GM21528 (cell line): Measurements from ENCODE around the gene RPL36A.

Experiments used
- ATAC-seq: cut with Tn5 transposase; IDR thresholded peaks from one replicate; pipeline ENCODE4 v1.9.1; 2021; ENCODE audit warnings: mild to moderate bottlenecking, moderate library complexity; ENCODE audit not compliant: unreplicated experiment, low FRiP score

Gene RPL36A

DNA sequence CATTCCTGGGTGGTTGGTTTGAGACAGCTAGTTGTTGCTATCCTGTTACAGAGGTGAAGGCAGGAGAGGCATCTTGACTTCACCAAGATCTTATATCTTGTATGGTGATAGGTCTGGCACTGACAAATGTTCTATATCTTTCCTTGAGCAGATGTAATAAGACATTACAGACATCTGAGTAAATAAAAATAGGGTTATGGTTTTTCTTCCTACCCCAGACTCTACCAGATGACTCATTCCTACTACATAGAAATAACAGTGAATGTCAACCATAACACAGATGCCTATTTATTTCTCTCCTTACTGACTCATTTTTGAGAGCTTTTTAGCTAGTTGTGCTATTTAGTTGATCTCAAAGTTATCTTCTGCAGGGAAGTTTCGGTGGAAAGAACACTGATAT lies 39.1 kb downstream of the RPL36A start:
- peak; percentile 58 for ATAC-seq

DNA sequence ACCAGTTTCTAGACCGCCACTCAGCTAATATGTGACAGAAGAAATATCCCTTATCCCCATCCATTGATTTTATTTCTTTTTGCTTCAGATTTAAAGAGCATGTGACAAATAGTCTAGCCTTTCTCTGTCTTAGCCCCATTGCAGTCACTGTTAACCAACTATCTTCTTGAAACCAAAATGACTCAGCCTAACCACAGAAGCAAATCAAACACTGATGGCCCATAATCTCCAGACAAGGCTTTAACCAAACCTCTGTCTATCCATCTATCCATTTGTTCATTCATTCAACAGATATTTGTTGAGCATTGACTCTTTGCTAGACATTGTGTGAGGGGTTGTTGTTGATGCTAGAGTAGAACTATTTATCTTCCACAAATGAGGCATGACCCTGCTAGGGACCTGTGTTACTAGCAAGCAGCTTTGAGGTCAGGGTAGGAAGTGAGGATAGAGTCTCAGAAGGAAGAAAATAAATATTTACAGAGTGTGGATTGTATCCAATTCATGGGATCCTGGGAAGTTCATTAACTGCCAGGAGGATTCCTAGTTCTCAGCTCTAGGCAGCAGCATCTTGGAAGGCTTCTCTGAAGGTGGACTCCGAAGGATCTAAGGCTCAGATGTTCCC lies 39.8 kb downstream of the RPL36A start:
- ATAC-seq = peak; percentile 97

GRCh38 chrX:101442085-101442484 lies 51.3 kb downstream of the RPL36A start:
- no peak for ATAC-seq
